IPS-NIHi7 (cell line): ENCODE results near the gene CENPB.
"Not testable (repeated sequence)": the region's sequence is repeated elsewhere in the genome, so short reads cannot be mapped to it uniquely, and the experiment has no call there.

Source experiments
- DNase-seq: peaks from one replicate; pipeline ENCODE4 v3.0.0; 2012; ENCODE audit warnings: mixed read lengths; ENCODE audit errors: extremely low spot score

The CENPB gene, protein sequence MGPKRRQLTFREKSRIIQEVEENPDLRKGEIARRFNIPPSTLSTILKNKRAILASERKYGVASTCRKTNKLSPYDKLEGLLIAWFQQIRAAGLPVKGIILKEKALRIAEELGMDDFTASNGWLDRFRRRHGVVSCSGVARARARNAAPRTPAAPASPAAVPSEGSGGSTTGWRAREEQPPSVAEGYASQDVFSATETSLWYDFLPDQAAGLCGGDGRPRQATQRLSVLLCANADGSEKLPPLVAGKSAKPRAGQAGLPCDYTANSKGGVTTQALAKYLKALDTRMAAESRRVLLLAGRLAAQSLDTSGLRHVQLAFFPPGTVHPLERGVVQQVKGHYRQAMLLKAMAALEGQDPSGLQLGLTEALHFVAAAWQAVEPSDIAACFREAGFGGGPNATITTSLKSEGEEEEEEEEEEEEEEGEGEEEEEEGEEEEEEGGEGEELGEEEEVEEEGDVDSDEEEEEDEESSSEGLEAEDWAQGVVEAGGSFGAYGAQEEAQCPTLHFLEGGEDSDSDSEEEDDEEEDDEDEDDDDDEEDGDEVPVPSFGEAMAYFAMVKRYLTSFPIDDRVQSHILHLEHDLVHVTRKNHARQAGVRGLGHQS

DNA sequence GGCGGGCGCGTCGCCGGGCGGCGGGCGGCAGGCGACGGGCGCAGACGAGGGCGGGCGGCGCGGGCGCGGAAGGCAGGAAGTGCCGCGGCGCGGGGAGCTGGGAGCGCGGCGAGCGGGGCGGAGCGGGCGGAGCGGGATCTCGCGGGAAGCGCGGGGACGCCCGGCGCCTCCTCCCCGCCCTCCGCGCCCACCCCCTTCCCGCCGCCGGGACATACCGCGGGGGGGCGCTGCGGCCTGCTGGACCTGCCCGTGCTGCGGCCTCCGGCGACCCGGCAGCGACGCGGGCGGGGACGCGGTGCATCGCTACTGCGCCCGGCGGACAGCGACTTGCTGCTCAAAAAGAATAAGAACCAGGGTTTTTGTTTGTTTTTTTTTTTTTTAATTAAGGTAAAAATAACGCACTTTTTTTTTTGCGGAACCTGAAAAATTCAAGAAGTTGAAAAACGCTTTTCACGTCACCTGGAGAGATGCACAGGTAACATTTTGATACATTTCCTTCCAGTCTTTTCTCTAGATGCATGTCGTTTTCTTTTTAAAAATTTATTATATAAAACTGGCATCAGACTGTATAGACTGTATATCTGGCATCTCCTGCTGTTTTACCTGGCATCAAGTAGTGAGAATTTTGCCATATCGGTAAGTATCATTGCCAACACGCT, at the start of gene CENPB:
CENPB (minus strand) TSS at position 76 of the 659 bp plus-strand sequence. CDS start 257 bp downstream, outside the sequence.
- DNase-seq = peak; percentile 90

DNA sequence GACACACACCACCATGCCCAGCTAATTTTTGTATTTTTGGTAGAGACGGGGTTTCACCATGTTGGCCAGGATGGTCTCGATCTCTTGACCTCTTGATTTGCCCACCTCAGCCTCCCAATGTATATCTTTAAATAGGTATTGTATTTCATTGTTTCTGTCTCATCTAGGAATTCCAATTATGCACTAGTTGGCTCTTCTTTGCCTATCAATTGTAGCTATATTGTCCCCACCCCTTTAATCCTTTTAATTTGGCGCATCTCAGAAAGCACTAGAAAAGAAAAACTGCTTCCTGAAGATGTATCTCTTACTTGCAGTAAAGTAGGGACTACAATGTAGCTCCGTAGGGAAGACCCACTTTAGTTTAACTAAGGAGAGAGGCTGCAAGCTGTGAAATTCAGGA, 49.6 kb upstream of the CENPB start:
- no peak for DNase-seq

DNA sequence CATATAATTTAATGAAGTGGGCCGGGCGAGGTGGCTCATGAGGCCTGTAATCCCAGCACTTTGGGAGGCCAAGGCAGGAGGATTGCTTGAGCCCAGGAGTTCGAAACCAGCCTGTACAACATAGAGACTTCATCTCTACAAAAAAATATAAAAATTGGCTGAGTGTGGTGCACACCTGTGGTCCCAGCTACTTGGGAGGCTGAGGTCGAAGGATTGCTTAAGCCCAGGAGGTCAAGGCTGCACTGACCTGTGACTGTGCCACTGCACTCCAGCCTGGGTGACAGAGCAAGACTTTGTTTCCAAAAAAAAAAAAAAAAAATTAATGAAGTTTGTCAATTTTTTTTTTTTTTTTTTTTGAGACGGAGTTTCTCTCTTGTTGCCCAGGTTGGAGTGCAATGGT, 43.4 kb upstream of the CENPB start:
- DNase-seq = not testable (repeated sequence)

DNA sequence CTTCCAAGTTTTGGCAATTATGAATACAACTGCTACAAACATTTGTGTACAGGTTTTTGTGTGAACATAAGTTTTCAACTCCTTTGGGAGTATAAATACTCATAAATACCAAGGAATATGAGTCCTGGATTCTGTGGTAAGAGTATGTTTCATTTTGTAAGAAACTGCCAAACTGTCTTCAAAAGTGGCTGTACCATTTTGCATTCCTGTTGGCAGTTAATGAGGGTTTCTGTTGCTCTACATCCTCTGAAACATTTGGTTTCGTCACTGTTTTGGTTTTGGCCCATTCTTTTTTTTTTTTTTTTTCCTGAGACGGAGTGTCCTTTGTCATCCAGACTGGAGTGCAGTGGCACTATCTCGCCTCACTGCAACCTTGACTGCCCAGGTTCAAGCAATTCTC, 42.3 kb upstream of the CENPB start:
- DNase-seq = no peak

DNA sequence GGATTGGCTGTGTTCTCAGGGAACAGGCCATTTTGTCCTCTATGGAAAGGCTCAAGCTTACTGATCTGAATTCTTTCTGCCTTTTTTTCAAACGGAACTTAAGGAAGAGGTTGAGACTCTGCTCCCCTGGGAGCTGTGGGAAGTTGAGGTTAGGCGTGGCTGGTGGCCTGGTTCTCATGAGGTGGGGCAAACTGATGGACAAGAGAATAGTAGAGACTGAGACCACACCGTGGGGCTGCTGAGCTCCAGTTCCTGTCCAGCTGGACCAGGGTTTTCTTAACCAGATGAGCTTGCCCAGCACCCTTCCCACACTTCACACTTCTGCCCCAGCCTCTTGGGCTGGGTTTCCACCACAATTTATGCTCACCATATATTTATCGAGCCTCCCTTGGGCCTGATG, 39.9 kb upstream of the CENPB start:
- DNase-seq = no peak

DNA sequence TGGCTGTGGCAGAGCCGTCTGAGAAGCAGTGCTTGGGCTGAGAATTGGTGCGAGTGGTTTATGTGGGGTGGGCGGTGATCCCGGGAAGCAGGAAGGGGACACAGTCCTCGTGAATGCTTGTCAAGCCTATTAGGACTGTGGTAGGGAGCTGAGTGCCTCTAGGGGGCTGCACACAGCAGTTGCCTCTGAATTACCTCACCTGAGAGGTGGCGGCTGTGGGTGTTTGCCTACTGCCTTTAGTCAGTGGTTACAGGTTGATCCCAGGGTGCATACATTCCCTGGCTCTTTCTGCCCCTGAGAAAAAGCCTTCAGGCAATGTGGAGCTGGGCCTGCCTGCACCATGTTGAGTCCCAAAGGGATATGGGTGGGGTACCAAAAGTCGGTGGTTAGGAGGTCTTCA, 39.0 kb upstream of the CENPB start:
- DNase-seq = peak; percentile 52

DNA sequence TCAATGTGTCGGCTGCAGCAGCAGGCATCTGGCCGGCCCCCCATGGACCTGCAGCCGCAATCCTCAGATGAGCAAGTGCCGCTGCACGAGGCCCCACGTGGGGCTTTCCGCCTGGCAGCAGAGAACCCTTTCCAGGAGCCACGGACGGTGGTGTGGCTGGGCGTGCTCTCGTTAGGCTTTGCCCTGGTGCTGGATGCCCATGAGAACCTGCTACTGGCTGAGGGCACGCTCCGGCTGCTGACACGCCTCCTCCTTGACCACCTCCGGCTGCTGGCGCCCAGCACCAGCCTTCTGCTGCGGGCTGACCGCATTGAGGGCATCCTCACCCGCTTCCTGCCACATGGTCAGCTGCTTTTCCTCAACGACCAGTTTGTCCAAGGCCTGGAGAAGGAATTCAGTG, 37.3 kb upstream of the CENPB start:
- DNase-seq = no peak

DNA sequence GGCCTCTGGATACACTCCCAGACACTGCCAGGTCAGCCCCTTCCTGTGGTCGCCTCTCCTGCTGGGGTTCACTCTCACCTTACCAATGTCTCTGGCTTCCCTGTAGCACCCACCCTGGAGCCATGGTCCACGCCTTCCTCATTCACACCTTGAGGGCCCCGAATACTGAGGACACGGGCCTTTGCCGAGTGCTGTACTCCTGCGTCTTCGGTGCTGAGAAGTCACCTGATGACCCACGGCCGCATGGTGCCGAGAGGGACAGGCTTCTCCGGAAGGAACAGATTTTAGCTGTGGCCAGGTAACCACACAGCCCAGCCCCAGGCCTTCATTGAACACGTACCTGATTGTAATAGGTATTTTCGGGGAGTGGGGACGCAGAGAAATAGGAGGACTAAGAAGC, 35.5 kb upstream of the CENPB start:
- no peak for DNase-seq

DNA sequence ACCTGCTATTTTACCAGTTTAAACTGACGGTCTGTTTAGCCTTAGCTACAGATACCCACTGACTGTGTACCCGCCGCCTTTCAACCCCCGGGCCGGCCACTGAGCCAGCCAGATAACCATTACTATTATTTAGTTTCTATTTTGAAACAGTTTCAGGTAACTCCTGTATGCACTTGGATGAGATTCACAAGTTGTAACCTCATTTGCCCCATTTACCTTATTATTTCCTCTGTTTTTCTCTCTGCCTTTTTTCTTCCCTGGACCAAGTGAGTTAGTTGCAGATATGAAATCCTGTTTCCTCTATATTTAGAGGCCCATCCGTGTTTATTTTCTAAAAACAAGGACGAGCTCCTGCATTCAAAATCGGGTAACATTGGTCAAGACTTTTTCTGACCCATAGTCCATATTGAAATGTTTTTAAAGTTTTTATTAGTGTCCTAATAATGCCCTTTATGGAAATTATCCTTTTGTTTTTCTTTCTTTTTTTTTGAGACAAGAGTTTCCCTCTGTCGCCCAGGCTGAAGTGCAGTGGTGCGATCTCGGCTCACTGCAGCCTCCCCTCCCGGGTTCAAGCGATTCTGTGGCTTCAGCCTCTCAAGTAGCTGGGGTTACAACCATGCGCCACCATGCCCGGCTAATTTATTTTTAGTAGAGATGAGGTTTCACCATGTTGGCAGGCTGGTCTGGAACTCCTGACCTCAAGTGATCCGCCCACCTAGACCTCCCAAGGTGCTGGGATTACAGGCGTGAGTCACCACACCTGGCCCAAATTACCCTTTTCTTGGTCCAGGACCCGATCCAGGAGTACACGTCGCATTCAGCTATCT, 34.6 kb upstream of the CENPB start:
- DNase-seq = no peak

DNA sequence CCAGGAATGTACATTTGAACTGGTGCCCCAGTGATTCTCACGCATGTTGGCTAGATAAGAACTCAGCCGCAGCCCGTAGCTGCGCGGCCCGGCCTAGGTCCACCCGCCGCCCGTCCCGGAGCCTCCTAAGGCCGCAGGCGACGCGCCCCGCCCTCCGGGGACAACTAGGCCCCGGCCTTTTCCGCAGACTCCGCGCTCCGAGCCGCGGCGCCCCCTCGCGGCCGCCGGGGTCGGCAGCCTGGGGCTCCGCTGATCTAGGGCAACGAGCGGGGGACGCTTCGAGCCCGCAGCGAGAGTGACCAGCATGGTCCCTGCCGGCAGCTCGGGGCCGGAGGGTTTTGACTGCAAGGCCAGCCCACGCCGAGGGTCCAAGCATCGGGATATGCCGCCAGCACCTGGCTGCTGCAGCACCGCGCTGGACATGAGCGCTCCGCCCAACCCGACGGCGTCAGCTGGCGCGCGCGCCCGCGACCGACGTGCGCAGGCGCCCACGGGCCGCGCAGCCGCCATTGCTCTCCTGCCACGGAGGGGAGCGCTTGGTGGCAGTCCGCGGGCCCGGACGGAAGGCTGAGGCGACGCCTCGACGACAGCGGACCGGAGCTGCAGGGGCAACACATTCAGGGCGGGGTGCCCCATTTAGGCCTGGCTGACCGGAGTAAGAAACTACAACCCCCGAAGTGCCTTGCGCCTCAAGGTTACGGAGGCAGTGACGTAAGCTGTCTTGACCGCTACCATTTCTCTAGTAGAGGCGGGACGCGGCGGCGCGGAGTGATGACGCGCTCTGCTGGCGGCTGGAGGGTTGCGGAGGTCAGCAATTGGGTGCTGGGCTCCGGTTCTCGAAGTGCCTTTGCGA, 33.7 kb upstream of the CENPB start, which contains the start of gene AP5S1:
AP5S1 (plus strand) TSS at position 500 of the 853 bp plus-strand sequence. CDS start 1,571 bp downstream, outside the sequence.
- peak; percentile 91 for DNase-seq

DNA sequence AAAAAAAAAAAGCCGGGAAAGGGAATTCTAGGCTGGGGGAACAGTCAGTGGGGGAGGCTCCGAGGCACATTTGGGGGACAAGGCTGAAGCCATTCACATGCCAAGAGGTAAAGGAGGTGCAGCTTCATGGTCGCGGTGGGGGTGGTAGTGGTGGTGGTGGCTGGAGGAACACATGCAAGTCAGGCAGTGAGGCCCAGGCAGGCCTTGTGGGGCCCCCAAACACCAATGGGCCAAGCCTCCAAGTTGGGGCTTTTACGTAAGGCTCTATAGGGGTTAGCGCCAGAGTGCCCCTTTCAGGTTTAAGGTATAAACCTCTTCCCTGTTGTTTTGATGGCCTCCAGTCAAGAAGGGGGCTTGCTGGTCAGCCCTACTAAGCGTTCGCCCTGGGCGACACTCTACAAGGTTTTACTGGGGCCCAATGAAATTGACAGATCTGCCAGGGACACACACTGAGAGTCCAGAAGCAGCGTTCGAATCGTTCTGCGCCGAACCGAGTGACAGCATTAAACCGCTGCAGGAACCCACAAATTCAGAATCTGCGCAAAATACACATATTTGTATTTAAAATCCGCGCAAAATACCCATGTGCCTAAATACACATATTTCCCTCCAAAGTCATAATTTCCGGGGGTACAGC, 33.0 kb upstream of the CENPB start:
- no peak for DNase-seq

DNA sequence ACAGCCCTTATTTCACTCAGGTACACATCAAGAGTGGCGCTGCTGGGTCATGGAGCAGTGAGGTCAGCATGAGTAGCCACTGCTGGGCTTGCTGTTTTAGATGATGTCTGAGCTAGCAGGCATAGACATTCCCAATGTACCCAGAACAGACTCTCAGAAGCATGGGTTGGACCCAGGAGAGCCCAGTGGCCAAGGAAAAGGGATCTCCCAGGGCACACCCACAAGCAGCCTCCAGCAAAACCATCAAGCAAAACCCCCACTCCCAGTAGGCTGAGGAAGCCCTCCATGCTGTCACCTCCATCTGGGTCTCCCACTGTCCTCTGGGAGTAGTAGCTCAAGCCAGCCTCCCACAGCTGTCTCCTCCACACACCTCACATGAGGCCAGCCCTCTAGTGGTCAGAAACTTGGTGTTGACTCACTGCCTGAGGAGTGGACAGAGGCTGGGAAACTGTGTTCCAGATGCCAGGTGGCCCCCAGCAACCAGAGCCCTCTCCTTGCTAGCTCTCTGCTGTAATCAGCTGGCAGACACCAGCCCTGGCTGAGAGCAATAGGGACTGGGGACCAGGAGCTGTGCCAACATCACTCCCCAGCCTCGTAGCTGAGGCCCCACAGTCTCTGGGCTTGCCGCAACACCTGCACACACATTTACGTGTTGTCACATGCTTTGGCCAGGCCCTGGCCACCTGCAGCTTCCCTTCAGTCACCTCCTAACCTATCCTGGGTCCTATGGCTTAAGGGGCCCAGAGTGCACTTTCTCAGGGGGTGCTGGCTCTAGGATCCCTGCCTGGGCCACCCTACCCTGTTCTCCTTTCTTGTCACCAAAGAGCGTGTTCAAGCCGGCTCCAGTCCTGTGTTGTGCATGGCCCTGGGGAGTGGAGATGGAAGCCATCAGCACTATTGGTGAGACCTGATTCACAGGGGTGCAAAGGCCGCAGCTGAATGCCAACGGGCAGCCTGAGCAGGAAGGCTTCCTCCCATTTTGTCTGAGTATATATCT, 31.9 kb upstream of the CENPB start:
- peak; percentile 63 for DNase-seq

DNA sequence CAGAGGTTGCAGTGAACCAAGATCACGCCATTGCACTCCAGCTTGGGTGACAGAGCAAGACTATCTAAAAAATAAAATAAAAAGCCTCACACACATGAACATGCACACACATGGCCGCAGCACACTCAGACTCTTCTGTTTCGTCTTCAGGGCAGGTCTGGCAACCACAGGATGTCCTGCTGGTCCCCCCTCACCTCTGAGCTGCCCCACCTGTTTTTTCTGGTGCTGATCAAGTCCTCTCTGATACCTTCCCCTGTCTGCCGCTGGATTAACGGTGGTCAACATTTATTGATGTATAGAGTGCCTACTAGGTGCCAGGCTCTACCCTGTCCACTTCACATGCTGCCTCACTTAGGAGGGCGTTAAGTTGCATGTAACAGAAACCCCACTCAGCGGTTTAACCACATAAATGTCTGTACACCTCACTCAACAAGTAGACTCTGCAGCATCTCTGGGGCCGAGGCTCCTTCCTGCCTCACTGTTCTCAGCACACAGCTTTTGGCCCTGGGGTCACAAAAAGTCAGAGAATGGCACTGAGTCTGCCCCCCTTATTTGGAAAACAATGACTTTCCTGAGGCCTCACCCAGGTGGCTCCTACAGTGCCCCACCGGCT, 29.3 kb upstream of the CENPB start:
- no peak for DNase-seq

DNA sequence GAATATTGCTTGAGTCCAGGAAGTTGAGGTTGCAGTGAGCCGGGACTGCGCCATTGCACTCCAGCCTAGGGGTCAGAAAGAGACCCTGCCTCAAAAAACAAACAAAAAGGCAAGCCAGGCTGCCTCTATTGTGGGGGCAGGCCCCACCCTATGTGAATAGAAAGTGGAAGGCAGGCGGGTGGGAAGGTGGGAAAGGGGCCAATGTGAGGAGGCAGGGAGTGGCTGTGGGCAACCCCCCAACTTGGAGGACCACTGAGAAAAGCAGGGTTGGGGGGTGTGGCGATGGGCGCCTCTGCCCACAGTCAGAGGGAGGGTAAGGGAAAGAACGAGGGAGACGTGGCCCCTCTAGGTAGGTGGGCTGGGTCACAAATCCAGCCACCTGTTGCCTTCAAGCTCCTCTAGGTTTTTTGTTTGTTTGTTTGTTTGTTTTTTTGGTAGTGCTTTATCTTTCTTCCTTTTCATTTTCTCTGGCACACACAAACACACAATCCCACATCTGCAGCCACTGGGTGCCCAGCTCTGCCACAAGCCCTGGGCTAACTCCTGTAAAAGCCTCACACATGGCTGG, 28.5 kb upstream of the CENPB start:
- DNase-seq = no peak

DNA sequence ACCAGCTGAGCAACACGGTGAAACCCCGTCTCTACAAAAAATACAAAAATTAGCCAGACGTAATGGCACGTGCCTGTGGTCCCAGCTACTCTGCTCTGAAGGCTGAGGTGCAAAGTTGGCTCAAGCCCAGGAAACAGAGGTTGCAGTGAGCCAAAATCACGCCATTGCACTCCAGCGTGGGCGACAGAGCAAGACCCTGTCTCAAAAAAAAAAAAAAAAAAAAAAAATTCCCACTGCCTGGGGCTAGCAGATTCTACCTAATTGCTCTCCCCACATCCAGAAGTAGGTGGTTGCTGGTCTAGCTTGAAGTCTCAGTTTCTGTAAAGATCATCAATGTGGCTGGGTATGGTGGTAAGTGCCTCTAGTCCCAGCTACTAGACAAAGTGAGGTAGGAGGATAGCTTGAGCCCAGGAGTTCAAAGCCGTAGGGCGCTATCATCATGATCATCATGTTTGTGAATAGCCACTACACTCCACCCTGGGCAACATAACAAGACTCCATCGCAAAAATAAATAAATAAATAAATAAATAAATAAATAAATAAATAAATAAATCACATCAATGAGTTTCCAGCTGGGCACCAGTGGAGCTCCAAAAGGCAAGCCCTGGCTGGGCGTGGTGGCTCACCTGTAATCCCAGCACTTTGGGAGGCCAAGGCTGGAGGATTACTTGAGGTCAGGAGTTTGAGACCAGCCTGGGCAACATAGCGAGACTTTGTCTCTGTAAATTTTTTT, 27.5 kb upstream of the CENPB start:
- DNase-seq = no peak

DNA sequence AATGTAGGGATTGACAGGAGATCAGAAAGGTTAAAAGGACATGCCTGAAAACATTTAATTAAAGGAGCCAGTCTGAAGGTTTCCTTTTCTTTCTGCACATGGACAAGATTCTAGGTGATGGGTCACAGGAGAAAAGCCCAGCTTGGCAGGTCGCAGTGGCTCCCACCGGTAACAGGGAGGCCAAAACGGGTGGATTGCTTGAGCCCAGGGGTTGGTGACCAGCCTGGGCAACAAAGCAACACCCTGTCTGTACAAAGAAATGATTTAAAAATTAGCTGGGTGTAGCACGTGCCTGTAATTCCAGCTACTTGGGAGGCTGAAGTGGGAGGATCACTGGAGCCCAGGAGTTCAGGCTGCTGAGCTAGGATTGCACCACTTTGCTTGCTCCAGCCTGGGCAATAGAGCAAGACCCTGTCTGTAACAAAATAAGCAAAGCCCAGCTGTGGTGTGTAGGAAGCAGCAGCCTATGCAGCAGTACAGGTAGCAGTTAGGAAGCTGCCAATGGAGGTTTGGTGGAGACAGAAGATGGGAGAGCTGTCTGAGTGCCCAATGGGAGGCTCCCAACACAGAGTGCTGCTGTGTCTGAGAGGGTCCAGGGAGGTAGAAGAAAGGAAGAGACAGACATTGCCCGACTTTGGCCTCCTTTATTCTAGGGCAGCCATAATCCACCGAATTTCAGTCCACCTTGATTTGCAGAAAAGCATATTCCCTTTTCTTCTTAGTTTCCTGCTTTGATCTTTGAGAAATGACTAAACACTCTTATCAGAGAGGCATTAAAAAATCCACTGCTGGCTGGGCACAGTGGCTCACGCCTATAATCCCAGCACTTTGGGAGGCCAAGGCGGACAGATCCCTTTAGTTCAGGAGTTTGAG, 26.7 kb upstream of the CENPB start:
- DNase-seq = no peak

DNA sequence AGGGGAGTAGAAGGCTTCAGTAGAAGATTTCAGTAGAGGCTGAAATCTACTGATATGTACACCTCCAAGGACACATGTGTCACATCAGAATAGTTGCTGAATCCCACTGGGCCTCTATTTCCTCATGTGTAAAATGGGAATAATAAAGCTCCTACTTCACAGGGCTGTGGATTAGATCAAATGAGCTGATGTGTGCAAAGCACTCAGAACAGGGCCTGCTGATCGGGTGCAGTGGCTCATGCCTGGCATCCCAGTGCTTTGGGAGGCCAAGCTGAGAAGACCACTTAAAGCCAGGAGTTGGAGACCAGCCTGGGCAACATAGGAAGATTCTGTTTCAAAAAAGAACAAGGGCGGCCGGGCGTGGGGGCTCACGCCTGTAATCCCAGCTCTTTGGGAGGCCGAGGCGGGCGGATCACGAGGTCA, 25.7 kb upstream of the CENPB start:
- DNase-seq = no peak
